ENCODE results near the gene BACH2. TPM values are rescaled to one million over a fixed set of nuclear protein-coding genes. Genes with fewer than 3 reads are reported as not detected.

The BACH2 gene
- total RNA-seq, 6 donors from 2014 or later = 3.1 to 6.8 (median 5.3) TPM

DNA sequence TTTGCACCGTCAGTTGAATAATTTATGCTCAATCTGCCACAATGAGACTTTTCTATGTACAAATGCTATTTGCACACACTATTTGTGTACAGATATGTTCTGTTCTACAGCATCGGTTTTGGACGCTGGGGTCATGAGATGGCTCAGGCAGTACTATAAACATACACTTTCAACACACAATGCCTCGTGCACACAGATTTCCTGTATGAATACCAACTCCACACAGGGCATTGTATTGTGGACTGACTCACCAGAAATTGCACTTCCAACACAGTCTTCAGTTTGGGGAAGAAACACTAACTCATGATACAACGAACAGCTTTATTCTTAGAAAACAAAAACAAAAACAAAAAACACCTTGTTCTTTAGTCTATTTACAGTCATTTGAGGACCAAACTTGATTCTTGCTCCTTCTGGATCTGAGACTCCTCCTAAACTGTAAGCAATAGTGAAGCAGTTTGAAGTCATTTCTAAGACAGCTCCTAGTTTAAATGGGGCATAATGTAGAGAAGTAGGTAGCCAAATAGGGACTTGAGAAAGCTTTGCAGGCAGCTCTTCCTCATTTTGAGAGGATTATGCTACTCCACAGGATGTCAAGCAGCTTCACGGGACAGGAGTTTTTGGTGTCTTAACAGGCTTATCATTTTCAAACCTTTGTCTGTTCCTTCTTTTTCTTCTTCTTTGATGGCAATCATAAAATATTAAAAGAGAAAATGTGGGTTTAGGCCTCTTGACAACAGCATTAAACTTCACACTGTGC, 368.7 kb downstream of the BACH2 start:
- WGBS, 2 donors = 47 to 53% methylated on average over 6 of the region's 6 CpGs
- Histone ChIP-seq H3K9me3 (no peaks in the 10 kb centered on the region), H3K4me1 (peaks cover 0 to 6% (median 2%) of the 10 kb centered on the region in 4 donors), H3K4me3 (no peak overlapping the region), H3K27me3 (no peaks in the 10 kb centered on the region), H3K27ac (peak overlapping the region in 2 of 4 donors; percentile 15 to 28), H3K36me3 (peaks cover 0 to 8% (median 2%) of the 10 kb centered on the region in 4 donors)
- no peak for ATAC-seq (ENCODE audit: low FRiP score in 2 of 2)
- DNase-seq = peak in 1 of 2 donors; percentile 51
- TF ChIP-seq POLR2AphosphoS5 (IDR thresholded peaks at IDR 0.05) = peak in 1 of 2 donors; percentile 6
- TF ChIP-seq POLR2A (IDR thresholded peaks at IDR 0.05) = no peak
- TF ChIP-seq EP300 (IDR thresholded peaks at IDR 0.05) = peak in 1 of 4 donors; percentile 29

DNA sequence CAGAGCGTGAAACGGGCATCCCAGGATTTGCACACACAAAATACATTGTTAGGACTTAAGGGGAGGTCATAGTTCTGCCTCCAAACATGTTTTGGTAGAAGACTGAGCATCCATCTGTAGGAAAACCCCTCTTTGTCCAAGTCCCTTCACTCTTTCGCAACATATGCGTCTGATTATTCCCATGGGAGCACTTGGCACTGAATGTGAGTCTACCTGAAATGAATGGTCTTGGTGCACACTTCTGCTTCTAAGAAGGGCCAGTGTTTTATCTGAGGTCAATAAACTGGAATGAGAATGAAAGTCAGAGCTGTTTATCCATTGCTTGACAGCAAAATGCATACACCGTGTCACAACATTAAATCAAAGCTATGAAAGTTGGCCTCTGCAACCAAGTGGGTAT, 369.4 kb downstream of the BACH2 start:
- Histone ChIP-seq H3K27me3 (no peaks in the 10 kb centered on the region), H3K4me3 (no peak overlapping the region), H3K27ac (no peak overlapping the region), H3K4me1 (peaks cover 0 to 6% (median 2%) of the 10 kb centered on the region in 4 donors), H3K9me3 (no peaks in the 10 kb centered on the region), H3K36me3 (peaks cover 0 to 4% (median 2%) of the 10 kb centered on the region in 4 donors)
- WGBS, 2 donors = 89 to 94% methylated on average over 5 of the region's 5 CpGs
- TF ChIP-seq EP300 (IDR thresholded peaks at IDR 0.05) (no peak), POLR2AphosphoS5 (IDR thresholded peaks at IDR 0.05) (no peak), POLR2A (IDR thresholded peaks at IDR 0.05) (no peak)
- TF ChIP-seq, protein P1, sequence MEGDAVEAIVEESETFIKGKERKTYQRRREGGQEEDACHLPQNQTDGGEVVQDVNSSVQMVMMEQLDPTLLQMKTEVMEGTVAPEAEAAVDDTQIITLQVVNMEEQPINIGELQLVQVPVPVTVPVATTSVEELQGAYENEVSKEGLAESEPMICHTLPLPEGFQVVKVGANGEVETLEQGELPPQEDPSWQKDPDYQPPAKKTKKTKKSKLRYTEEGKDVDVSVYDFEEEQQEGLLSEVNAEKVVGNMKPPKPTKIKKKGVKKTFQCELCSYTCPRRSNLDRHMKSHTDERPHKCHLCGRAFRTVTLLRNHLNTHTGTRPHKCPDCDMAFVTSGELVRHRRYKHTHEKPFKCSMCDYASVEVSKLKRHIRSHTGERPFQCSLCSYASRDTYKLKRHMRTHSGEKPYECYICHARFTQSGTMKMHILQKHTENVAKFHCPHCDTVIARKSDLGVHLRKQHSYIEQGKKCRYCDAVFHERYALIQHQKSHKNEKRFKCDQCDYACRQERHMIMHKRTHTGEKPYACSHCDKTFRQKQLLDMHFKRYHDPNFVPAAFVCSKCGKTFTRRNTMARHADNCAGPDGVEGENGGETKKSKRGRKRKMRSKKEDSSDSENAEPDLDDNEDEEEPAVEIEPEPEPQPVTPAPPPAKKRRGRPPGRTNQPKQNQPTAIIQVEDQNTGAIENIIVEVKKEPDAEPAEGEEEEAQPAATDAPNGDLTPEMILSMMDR (IDR thresholded peaks at IDR 0.05) = no peak
- ATAC-seq (ENCODE audit: low FRiP score in 2 of 2) (no peak), DNase-seq (no peak)

DNA sequence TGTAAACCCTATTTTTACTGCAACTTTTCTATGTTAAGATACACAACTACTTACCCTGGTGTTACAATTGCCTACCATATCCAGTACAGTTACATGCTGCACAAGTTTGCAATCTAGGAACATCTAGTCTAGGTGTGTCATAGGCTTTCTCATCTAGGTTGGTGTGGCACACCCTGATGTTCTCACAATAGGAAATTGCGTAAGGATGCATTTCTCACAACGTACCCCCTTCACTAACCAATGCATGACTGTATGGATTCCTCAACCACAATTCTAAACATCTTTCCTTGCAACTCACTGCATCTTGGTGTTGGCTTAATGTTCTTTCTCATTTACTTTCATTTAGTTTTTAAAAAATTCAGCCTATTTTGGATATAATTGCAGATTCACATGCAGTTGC, 370.8 kb downstream of the BACH2 start:
- no peaks in the 10 kb centered on the region for H3K36me3 ChIP-seq
- DNase-seq (no peak), ATAC-seq (ENCODE audit: low FRiP score in 2 of 2) (no peak)
- H3K9me3 ChIP-seq = no peaks in the 10 kb centered on the region
- 61 to 68% methylated on average over 2 of the region's 2 CpGs for WGBS, 2 donors
- H3K27me3 ChIP-seq = no peaks in the 10 kb centered on the region
- no peak overlapping the region for H3K27ac ChIP-seq
- H3K4me1 ChIP-seq = peaks cover 0 to 6% (median 2%) of the 10 kb centered on the region in 4 donors
- H3K4me3 ChIP-seq = no peak overlapping the region
- TF ChIP-seq POLR2A (IDR thresholded peaks at IDR 0.05) (no peak), POLR2AphosphoS5 (IDR thresholded peaks at IDR 0.05) (no peak), EP300 (IDR thresholded peaks at IDR 0.05) (no peak)
- TF ChIP-seq, protein P1 (IDR thresholded peaks at IDR 0.05) = no peak

DNA sequence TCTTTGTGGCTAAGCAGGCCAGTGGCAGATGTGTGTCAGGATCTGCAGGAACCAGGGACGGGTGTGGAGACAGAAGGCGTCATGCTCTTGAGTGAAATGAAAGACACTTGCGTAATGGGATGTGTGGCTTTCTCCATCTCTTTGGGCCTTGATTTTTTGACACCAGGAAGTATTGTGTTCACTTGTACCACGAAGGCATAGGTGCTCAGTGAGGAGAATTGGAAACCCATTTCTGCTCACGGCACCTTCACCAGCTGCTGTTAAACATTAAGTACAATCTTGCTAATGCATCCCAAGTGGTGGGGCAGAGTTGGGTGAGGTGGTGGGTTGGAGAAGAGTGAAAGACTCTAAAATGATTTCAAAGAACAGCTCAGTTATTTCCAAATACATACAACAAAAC, 372.4 kb downstream of the BACH2 start:
- no peaks in the 10 kb centered on the region for H3K9me3 ChIP-seq
- DNase-seq = no peak
- TF ChIP-seq, protein P1 (IDR thresholded peaks at IDR 0.05) = no peak
- TF ChIP-seq POLR2AphosphoS5 (IDR thresholded peaks at IDR 0.05) (no peak), POLR2A (IDR thresholded peaks at IDR 0.05) (no peak), EP300 (IDR thresholded peaks at IDR 0.05) (no peak)

DNA sequence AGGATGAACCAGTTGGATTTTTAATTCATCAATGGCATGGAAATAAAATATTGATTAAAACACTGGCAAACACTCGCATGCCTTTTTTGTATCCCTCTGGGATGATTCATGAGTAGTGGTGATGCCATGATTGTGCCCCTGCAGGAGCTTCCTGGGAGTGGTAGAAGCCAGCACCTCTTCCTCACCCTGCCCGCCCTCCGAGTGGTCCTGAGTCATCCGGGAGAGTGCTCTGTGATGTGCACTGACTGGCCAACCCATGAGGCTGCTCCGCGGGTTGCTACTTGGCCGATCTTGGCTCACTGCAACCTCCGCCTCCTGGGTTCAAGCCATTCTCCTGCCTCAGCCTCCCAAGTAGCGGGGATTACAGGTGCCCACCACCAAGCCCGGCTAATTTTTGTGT, 375.0 kb downstream of the BACH2 start:
- no peak overlapping the region for H3K27ac ChIP-seq
- no peak overlapping the region for H3K4me3 ChIP-seq
- TF ChIP-seq POLR2A (IDR thresholded peaks at IDR 0.05) = no peak
- TF ChIP-seq, protein P1 (IDR thresholded peaks at IDR 0.05) = no peak
- no peak for TF ChIP-seq EP300 (IDR thresholded peaks at IDR 0.05)
- TF ChIP-seq POLR2AphosphoS5 (IDR thresholded peaks at IDR 0.05) = no peak
- no peaks in the 10 kb centered on the region for H3K36me3 ChIP-seq
- H3K4me1 ChIP-seq = no peaks in the 10 kb centered on the region
- ATAC-seq (ENCODE audit: low FRiP score in 2 of 2) = no peak
- no peak for DNase-seq
- no peaks in the 10 kb centered on the region for H3K27me3 ChIP-seq
- 92 to 94% methylated on average over 10 of the region's 10 CpGs for WGBS, 2 donors
- H3K9me3 ChIP-seq = peaks cover 0 to 8% (median 0%) of the 10 kb centered on the region in 4 donors

More for the DNA sequence above, 372.4 kb downstream of the BACH2 start:
- H3K36me3 ChIP-seq = no peaks in the 10 kb centered on the region
- 62 to 65% methylated on average over 5 of the region's 5 CpGs for WGBS, 2 donors
- H3K27ac ChIP-seq = no peak overlapping the region
- no peaks in the 10 kb centered on the region for H3K27me3 ChIP-seq
- H3K4me1 ChIP-seq = peaks cover 0 to 6% (median 2%) of the 10 kb centered on the region in 4 donors
- no peak for ATAC-seq (ENCODE audit: low FRiP score in 2 of 2)
- no peak overlapping the region for H3K4me3 ChIP-seq

Measured in upper lobe of left lung (tissue), 6 donors.